Fibroblast of pulmonary artery (primary cell): ENCODE measurements around the gene NINJ2.

Source experiments
- DNase-seq: peaks from one replicate; pipeline ENCODE4 v3.0.0-alpha.2; 2010; ENCODE audit warnings: low read depth
- H3K4me3 ChIP-seq: replicated peaks from 2 replicates; pipeline ENCODE4 v1.5.1; 2011; ENCODE audit warnings: low read depth, mild to moderate bottlenecking, control low read depth, low read length, moderate library complexity
- CTCF ChIP-seq: IDR thresholded peaks from 2 replicates; pipeline ENCODE4 v1.5.1; 2011; ENCODE audit warnings: mild to moderate bottlenecking, control low read depth, low read length, inconsistent platforms; ENCODE audit errors: missing control alignments

NINJ2 gene

GRCh38 chr12:561908-562593, 101.2 kb downstream of the NINJ2 start:
- TF ChIP-seq CTCF = no peak
- no peak overlapping the region for H3K4me3 ChIP-seq
- no peak for DNase-seq

GRCh38 chr12:561391-561705, 101.9 kb downstream of the NINJ2 start:
- no peak for TF ChIP-seq CTCF

GRCh38 chr12:560691-561390, 102.4 kb downstream of the NINJ2 start:
- no peak for TF ChIP-seq CTCF
- no peak overlapping the region for H3K4me3 ChIP-seq
- DNase-seq = no peak

More at GRCh38 chr12:561391-561705, 101.9 kb downstream of the NINJ2 start:
- no peak for DNase-seq
- H3K4me3 ChIP-seq = no peak overlapping the region

- H3K4me3 ChIP-seq = no peak overlapping the region
- no peak for DNase-seq
- no peak for TF ChIP-seq CTCF
Measured at GRCh38 chr12:559906-560455, 103.3 kb downstream of the NINJ2 start.

GRCh38 chr12:559208-559905, 103.9 kb downstream of the NINJ2 start:
- H3K4me3 ChIP-seq = no peak overlapping the region
- TF ChIP-seq CTCF = no peak
- no peak for DNase-seq

GRCh38 chr12:558580-558979, 104.7 kb downstream of the NINJ2 start:
- no peak for DNase-seq
- no peak overlapping the region for H3K4me3 ChIP-seq
- TF ChIP-seq CTCF = no peak
